ENCODE data around the gene PRR12.

GRCh38 chr19:49565261-49565660 is 25.7 kb upstream of the PRR12 start:
- no peak for TF ChIP-seq EP300 (IDR thresholded peaks at IDR 0.05; ENCODE audit: low read depth)
- TF ChIP-seq, protein P1, sequence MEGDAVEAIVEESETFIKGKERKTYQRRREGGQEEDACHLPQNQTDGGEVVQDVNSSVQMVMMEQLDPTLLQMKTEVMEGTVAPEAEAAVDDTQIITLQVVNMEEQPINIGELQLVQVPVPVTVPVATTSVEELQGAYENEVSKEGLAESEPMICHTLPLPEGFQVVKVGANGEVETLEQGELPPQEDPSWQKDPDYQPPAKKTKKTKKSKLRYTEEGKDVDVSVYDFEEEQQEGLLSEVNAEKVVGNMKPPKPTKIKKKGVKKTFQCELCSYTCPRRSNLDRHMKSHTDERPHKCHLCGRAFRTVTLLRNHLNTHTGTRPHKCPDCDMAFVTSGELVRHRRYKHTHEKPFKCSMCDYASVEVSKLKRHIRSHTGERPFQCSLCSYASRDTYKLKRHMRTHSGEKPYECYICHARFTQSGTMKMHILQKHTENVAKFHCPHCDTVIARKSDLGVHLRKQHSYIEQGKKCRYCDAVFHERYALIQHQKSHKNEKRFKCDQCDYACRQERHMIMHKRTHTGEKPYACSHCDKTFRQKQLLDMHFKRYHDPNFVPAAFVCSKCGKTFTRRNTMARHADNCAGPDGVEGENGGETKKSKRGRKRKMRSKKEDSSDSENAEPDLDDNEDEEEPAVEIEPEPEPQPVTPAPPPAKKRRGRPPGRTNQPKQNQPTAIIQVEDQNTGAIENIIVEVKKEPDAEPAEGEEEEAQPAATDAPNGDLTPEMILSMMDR (IDR thresholded peaks at IDR 0.05), result no peak
- no peak for TF ChIP-seq POLR2A (IDR thresholded peaks at IDR 0.05)
